Stimulated activated CD4-positive, alpha-beta T cell treated with anti-CD3 and anti-CD28 coated beads, Interleukin-12 subunit alpha, Interleukin-12 subunit beta, amount 100 ng/mL, for 24 hours (primary cell): ENCODE measurements around the gene CNBD2.
"Not testable (repeated sequence)": the region's sequence is repeated elsewhere in the genome, so short reads cannot be mapped to it uniquely, and the experiment has no call there.

Experiments used
- DNase-seq, 2 experiments: peaks; one replicate each; pipeline ENCODE4 v3.0.0-alpha.2; 2020; ENCODE audit warnings: low read depth in 2 of 2

Gene CNBD2

GRCh38 chr20:36018208-36018988, 50.0 kb downstream of the CNBD2 start:
- DNase-seq: no peak

GRCh38 chr20:36026131-36026530, 57.7 kb downstream of the CNBD2 start:
- DNase-seq: not testable (repeated sequence)

GRCh38 chr20:36028106-36028808, 59.9 kb downstream of the CNBD2 start:
- DNase-seq: no peak

- no peak for DNase-seq
Observed at GRCh38 chr20:36030149-36030548, 61.8 kb downstream of the CNBD2 start.

- no peak for DNase-seq
Observed at GRCh38 chr20:36031806-36032205, 63.4 kb downstream of the CNBD2 start.

GRCh38 chr20:36034875-36035274, 66.5 kb downstream of the CNBD2 start:
- no peak for DNase-seq

- no peak for DNase-seq
Observed at GRCh38 chr20:36035745-36036144, 67.4 kb downstream of the CNBD2 start.

GRCh38 chr20:36036688-36037087, 68.3 kb downstream of the CNBD2 start:
- no peak for DNase-seq

GRCh38 chr20:36040571-36040970, 72.2 kb downstream of the CNBD2 start:
- no peak for DNase-seq

- no peak for DNase-seq
Observed at GRCh38 chr20:36043441-36043840, 75.1 kb downstream of the CNBD2 start.

- no peak for DNase-seq
Observed at GRCh38 chr20:36043892-36044515, 75.6 kb downstream of the CNBD2 start.

- DNase-seq: no peak
Observed at GRCh38 chr20:36045373-36045714, 77.0 kb downstream of the CNBD2 start.

GRCh38 chr20:36046073-36046798, 77.8 kb downstream of the CNBD2 start:
- not testable (repeated sequence) for DNase-seq

GRCh38 chr20:36049408-36049807, 81.0 kb downstream of the CNBD2 start:
- not testable (repeated sequence) for DNase-seq

GRCh38 chr20:36050436-36051317, 82.3 kb downstream of the CNBD2 start:
- DNase-seq: peak; percentile 91 to 96

GRCh38 chr20:36051318-36052116, 83.1 kb downstream of the CNBD2 start:
- no peak for DNase-seq

GRCh38 chr20:36052117-36052513, 83.7 kb downstream of the CNBD2 start:
- DNase-seq: no peak

GRCh38 chr20:36053863-36054518, 85.6 kb downstream of the CNBD2 start:
- not testable (repeated sequence) for DNase-seq

GRCh38 chr20:36055145-36055544, 86.8 kb downstream of the CNBD2 start:
- no peak for DNase-seq

GRCh38 chr20:36060676-36061075, 92.3 kb downstream of the CNBD2 start:
- DNase-seq: no peak
